NCI-H1105 treated with DMSO at 0.1 percent for 48 hours (cell line): ENCODE results near the gene IMPDH1.

Source experiments
- DNase-seq: peaks from one replicate; lab custom pipeline; 2025; lab: John Stamatoyannopoulos, UW

IMPDH1 gene

GRCh38 chr7:128387216-128388144, 22.3 kb downstream of the IMPDH1 start:
- DNase-seq = peak; percentile 73

GRCh38 chr7:128385988-128386925, 23.5 kb downstream of the IMPDH1 start:
- no peak for DNase-seq

- DNase-seq = no peak
Observed at GRCh38 chr7:128384726-128385125, 25.1 kb downstream of the IMPDH1 start.

- no peak for DNase-seq
Observed at GRCh38 chr7:128383776-128384175, 26.0 kb downstream of the IMPDH1 start.

GRCh38 chr7:128381161-128381821, 28.5 kb downstream of the IMPDH1 start:
- DNase-seq = no peak

GRCh38 chr7:128380483-128381106, 29.2 kb downstream of the IMPDH1 start:
- no peak for DNase-seq

GRCh38 chr7:128379900-128380479, 29.8 kb downstream of the IMPDH1 start:
- no peak for DNase-seq

- no peak for DNase-seq
Observed at GRCh38 chr7:128378637-128379036, 31.1 kb downstream of the IMPDH1 start.

- DNase-seq = no peak
Observed at GRCh38 chr7:128376077-128376476, 33.7 kb downstream of the IMPDH1 start.

- no peak for DNase-seq
Observed at GRCh38 chr7:128374041-128374440, 35.7 kb downstream of the IMPDH1 start.

GRCh38 chr7:128373606-128374005, 36.2 kb downstream of the IMPDH1 start:
- DNase-seq = no peak

- DNase-seq = no peak
Observed at GRCh38 chr7:128370491-128370890, 39.3 kb downstream of the IMPDH1 start.

- DNase-seq = no peak
Observed at GRCh38 chr7:128366986-128367385, 42.8 kb downstream of the IMPDH1 start.

GRCh38 chr7:128366300-128366699, 43.5 kb downstream of the IMPDH1 start:
- DNase-seq = no peak

GRCh38 chr7:128365432-128365831, 44.4 kb downstream of the IMPDH1 start:
- DNase-seq = no peak

- DNase-seq = no peak
Observed at GRCh38 chr7:128364166-128364870, 45.5 kb downstream of the IMPDH1 start.

- no peak for DNase-seq
Observed at GRCh38 chr7:128363261-128363721, 46.5 kb downstream of the IMPDH1 start.

- DNase-seq = no peak
Observed at GRCh38 chr7:128362670-128363069, 47.1 kb downstream of the IMPDH1 start.

GRCh38 chr7:128361411-128362379, 48.1 kb downstream of the IMPDH1 start, which contains the start of gene PRRT4:
Gene PRRT4, minus strand, starts transcription at chr7:128361690.
- peak; percentile 23 for DNase-seq
